Colonic mucosa (tissue), 4 donors: ENCODE data around the gene ASH1L. TPM values are rescaled to one million over a fixed set of nuclear protein-coding genes. Genes with fewer than 3 reads are reported as not detected.

Source experiments
- DNase-seq: peaks from one replicate; pipeline ENCODE4 v3.0.0-alpha.2; 2020
- H3K27ac ChIP-seq: fragments of 200-600 bp; one replicate; pipeline ENCODE4 v1.8.0; 2021
- H3K27me3 ChIP-seq: fragments of 200-600 bp; one replicate; pipeline ENCODE4 v1.8.0; 2021
- H3K36me3 ChIP-seq: fragments of 200-600 bp; one replicate; pipeline ENCODE4 v1.8.0; 2021
- H3K4me1 ChIP-seq: fragments of 200-600 bp; one replicate; pipeline ENCODE4 v1.8.0; 2021; ENCODE audit warnings: mild to moderate bottlenecking
- H3K4me3 ChIP-seq: fragments of 200-600 bp; one replicate; pipeline ENCODE4 v1.8.0; 2021
- H3K9ac ChIP-seq, 2 donors: one replicate each; pipeline ENCODE4 v1.7.0; 2013; ENCODE audit warnings: control low read depth in 2 of 2, low read depth in 2 of 2, low read length in 2 of 2
- H3K9me3 ChIP-seq: fragments of 200-600 bp; one replicate; pipeline ENCODE4 v1.8.0; 2021
- intact Hi-C: fragments of 100-400 bp; cut with DNase I; formaldehyde crosslinking; loops from one replicate; pipeline ENCODE4 v1.14.1; 2022
- total RNA-seq, 2 donors: library from RNA; stranded (reverse); fragmentation: NEBNext Ultra II Directional in 1 of 2; extraction: Animal tissue kit (Norgen Biotek cat#: 25700) in 1 of 2; gene quantifications; one replicate each; pipeline ENCODE4 v1.2.1, GENCODE V29; 2021
- TF ChIP-seq, protein P1 (sequence below): fragments of 200-600 bp; IDR thresholded peaks from one replicate; pipeline ENCODE4 v1.8.0; 2022; ENCODE audit warnings: antibody characterized with exemption, mild to moderate bottlenecking
- donor health status: healthy.
- donor health status: DM: no; HTN: no; CAD: no.
- donor health status: DM: no; HTN: no; CAD: no.

ASH1L gene
- total RNA-seq, 2 donors from 2014 or later: 37.7 to 47.2 TPM

GRCh38 chr1:155466996-155467395, 95.6 kb downstream of the ASH1L start:
- intact Hi-C loops: no loop called here

DNA sequence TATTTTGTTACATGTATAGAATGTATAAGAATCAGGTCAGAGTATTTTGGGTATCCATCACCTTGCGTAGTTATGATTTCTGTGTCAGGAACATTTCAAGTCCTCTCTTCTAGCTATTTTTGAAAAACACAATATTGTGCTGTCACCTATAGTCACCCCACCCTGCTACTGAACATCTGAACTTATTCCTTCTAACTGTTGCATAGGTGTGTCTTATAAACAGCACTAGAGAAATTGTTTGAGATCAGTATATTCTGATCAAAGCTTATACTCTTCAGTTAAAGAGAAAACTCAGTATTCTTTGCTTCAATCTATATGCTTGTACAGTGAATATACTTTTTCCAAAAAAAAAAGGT, 96.0 kb downstream of the ASH1L start:
- no peaks in the 10 kb centered on the region for H3K36me3 ChIP-seq
- H3K27me3 ChIP-seq: no peaks in the 10 kb centered on the region
- intact Hi-C loops: no loop called here
- no peaks in the 10 kb centered on the region for H3K4me1 ChIP-seq
- TF ChIP-seq, protein P1, sequence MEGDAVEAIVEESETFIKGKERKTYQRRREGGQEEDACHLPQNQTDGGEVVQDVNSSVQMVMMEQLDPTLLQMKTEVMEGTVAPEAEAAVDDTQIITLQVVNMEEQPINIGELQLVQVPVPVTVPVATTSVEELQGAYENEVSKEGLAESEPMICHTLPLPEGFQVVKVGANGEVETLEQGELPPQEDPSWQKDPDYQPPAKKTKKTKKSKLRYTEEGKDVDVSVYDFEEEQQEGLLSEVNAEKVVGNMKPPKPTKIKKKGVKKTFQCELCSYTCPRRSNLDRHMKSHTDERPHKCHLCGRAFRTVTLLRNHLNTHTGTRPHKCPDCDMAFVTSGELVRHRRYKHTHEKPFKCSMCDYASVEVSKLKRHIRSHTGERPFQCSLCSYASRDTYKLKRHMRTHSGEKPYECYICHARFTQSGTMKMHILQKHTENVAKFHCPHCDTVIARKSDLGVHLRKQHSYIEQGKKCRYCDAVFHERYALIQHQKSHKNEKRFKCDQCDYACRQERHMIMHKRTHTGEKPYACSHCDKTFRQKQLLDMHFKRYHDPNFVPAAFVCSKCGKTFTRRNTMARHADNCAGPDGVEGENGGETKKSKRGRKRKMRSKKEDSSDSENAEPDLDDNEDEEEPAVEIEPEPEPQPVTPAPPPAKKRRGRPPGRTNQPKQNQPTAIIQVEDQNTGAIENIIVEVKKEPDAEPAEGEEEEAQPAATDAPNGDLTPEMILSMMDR: no peak
- no peaks in the 10 kb centered on the region for H3K9me3 ChIP-seq
- no peak for DNase-seq
- no peak overlapping the region for H3K4me3 ChIP-seq
- H3K9ac ChIP-seq: no peak overlapping the region
- H3K27ac ChIP-seq: no peak overlapping the region

More at GRCh38 chr1:155466996-155467395, 95.6 kb downstream of the ASH1L start:
- Histone ChIP-seq H3K4me1 (no peaks in the 10 kb centered on the region), H3K27me3 (no peaks in the 10 kb centered on the region), H3K27ac (no peak overlapping the region), H3K9me3 (no peaks in the 10 kb centered on the region), H3K36me3 (no peaks in the 10 kb centered on the region), H3K4me3 (no peak overlapping the region), H3K9ac (no peak overlapping the region)
- no peak for DNase-seq
- TF ChIP-seq, protein P1: no peak

DNA sequence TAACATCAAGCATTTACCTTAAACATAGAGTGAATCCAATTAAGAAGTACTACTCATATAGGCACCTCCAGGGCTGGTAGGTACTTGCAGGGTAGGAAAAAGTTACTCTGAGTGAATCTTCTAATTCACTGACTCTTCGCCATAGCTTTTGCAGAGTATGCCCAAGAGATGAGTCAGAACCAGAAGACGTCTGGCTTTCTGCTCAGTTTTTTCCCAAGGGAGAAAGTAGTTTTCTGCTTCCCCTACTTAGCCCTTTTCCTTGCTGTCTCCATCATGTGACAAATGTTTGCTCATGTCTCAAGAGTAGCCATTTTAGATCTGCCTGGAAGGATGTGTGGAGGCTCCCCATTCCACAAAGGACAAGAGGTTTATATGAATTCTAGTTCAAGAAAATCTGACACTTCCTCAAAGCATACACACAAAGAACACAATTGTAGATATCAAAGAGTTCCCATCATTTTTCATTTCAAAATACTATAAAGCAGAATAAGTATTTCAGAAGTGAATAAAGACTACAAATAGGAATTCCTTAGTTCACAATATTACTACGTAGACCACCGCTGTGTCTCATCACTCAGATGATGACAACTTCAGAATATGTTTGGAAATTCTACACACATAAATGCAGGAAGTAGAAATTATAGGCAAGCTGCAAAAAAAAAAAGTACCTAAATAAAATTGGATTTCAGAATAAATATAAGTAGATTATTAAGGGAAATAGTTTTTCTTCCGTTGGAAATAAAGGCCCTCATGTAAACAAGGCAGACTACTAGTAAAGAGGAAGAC, 98.5 kb downstream of the ASH1L start:
- no peak overlapping the region for H3K4me3 ChIP-seq
- DNase-seq: no peak
- H3K9me3 ChIP-seq: no peaks in the 10 kb centered on the region
- H3K27me3 ChIP-seq: no peaks in the 10 kb centered on the region
- TF ChIP-seq, protein P1: no peak
- no peak overlapping the region for H3K27ac ChIP-seq
- no peaks in the 10 kb centered on the region for H3K4me1 ChIP-seq
- H3K36me3 ChIP-seq: peaks cover 6% of the 10 kb centered on the region
- H3K9ac ChIP-seq: no peak overlapping the region
- intact Hi-C loops: no loop called here

DNA sequence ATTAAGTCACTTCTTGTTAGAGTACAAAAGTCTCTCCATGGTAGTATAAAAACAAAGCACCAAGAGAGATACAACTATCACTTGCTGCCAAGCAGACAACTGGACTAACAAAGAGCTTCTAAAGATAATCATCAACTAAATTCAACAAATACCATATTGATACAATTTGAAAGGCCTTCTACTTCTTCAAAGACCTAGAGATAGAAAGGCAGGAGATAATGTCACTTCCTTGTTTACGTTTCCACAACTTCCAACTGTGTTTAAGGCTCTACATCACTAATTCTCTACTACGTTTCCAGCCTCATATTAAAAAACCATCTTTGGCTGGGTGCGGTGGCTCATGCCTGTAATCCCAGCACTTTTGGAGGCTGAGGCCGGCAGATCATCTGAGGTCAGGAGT, 104.5 kb downstream of the ASH1L start:
- H3K4me1 ChIP-seq: no peaks in the 10 kb centered on the region
- H3K9me3 ChIP-seq: no peaks in the 10 kb centered on the region
- intact Hi-C loops: no loop called here
- DNase-seq: no peak
- H3K36me3 ChIP-seq: peaks cover 6% of the 10 kb centered on the region
- no peak overlapping the region for H3K9ac ChIP-seq
- H3K27me3 ChIP-seq: no peaks in the 10 kb centered on the region
- H3K27ac ChIP-seq: no peak overlapping the region
- no peak overlapping the region for H3K4me3 ChIP-seq
- TF ChIP-seq, protein P1: no peak

DNA sequence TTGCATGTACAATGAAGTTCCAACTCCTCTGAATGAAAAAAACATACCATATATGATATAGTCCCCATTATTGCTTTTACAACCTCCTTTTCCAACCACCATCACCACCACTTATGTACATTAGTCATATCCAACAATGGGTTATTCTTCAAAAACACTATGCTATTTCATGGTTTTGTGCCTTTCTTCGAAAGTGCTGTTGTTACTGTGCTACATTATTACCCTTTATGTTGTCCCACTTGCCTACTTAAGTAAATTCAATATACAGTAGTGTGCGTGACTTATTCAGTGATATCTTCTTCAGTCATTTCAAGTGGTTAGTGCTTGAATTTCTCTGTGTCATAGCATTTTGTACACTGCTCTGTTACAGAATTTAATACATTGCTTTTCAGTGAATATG, 105.3 kb downstream of the ASH1L start:
- Histone ChIP-seq H3K27me3 (no peaks in the 10 kb centered on the region), H3K4me1 (no peaks in the 10 kb centered on the region), H3K36me3 (peaks cover 6% of the 10 kb centered on the region), H3K9me3 (no peaks in the 10 kb centered on the region), H3K27ac (no peak overlapping the region), H3K9ac (no peak overlapping the region), H3K4me3 (no peak overlapping the region)
- intact Hi-C loops: no loop called here
- TF ChIP-seq, protein P1: no peak
- no peak for DNase-seq
